ENCODE results near the gene ZNF618.

GRCh38 chr9:113989017-113989713 is 113.1 kb downstream of the ZNF618 start:
- TF ChIP-seq CTCF (IDR thresholded peaks at IDR 0.05): no peak
- no peak for TF ChIP-seq POLR2A (IDR thresholded peaks at IDR 0.05)

All from prostate gland (tissue), 2 donors.